ENCODE results near the gene KIF2A.
A peak's percentile ranks its signal among the peaks of the same experiment; 100 is the strongest.

KIF2A gene

GRCh38 chr5:62305715-62306322 is at the start of gene KIF2A:
TSS of gene KIF2A (plus strand) at chr5:62306206. CDS start at chr5:62306473, 267 bp downstream.
- DNase-seq (ENCODE audit: low read depth): peak; percentile 90

- no peak for DNase-seq (ENCODE audit: low read depth)
Observed at GRCh38 chr5:62257020-62257367, 49.0 kb upstream of the KIF2A start.

DNA sequence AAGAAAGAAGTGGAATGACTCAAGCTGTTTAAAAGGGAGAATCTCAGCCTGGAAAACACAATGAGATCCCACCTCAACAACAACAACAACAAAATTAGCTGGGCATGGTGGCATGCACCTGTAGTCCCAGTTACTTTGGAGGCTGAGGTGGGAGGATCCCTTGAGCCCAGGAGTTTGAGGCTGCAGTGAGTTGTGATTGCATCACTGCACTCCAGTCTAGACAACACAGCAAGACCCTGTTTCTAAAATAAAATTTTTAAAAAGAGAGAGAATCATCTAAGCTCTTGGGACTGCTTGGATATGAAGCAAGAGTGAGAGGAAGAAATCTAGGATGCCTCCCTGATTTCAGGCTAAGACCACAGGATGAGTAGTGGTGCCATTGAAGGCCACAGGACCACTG is 47.4 kb upstream of the KIF2A start:
- DNase-seq (ENCODE audit: low read depth): no peak

DNA sequence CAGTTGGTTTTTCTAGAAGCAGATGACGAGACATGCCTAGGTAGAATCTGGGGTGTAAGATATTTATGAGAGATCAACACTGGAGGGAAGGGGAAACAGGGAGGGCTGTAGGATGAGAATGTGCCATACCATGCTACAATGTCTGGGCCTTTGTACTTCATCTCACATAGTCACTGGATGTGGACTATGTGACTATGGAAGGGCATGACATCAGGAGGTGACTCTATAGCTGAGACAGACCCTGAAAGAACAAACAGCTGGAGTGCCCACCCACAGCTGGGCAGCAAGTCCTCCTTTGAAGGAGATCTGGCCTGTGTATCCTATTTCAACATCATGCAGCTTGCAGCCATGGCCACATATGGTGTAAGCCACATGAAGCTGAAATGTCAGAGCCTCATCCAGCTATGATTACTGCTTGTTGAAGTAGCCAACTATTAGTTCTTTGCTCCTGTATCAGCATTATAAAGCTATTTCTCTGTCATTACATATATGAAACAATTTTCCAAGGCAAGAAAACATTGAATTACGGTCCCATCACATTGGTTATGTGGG is 46.2 kb upstream of the KIF2A start:
- no peak for DNase-seq (ENCODE audit: low read depth)

DNA sequence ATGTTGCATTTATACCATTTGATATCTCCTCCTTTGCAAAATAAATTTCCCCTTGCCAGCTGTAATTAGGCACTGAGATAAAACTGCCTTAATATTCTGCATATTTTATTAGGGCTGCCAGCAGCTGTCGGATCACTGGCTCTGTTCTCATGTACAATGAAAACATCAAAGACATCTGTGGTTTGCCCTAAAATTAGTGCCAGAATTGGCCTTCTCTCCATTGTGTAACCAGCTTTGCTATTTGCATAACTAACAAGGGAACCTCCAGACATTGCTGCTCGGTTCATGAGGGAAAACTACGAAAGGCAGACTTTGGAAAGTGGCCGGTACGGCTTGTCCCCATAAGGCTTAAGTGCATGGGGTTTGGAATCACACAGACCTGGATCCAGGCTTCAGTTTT is 45.5 kb upstream of the KIF2A start:
- DNase-seq (ENCODE audit: low read depth): no peak

DNA sequence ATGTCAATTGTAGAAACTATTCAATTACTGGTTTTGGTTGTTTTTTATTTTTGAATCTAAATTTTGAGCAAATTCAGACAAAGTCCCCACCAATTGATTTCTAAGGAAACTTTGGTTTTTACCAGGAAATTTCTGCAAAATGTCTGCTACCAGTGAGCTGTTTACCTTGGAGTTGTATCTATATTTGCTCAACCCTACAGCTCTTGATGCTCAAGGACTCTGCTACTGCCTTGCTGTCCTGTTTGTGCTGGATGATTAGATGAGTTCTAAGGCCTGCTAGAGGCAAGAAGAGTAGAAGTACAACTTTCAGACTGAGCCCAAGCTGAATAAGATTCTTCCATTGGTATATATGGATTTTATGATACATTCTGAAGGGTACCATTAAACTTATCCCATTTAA is 42.6 kb upstream of the KIF2A start:
- no peak for DNase-seq (ENCODE audit: low read depth)

DNA sequence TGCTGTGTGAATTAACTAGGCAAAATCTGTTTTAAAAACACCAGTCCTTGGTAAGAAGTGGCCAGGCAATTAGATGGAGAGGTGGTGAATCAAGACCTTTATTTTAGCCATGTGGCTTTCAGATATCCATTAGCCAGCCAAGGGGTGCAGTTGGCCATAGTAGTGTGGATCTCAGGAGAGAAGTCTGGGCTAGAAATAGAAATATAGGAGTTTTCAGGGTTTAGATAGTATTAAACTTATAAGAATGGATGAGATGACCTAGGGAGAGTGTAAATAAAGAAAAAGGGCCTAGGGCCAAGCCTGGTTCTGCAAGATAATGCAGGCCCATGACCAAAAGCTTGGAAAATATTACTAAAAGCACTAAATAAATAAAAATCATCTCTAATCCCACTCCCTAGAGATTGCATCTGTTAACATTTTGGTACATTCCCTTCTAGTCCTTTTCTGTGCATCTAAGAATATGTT is 40.3 kb upstream of the KIF2A start:
- DNase-seq (ENCODE audit: low read depth): no peak

- no peak for DNase-seq (ENCODE audit: low read depth)
Observed at GRCh38 chr5:62266573-62266972, 39.4 kb upstream of the KIF2A start.

- no peak for DNase-seq (ENCODE audit: low read depth)
Observed at GRCh38 chr5:62268234-62268633, 37.8 kb upstream of the KIF2A start.

GRCh38 chr5:62268792-62269191 is 37.2 kb upstream of the KIF2A start:
- DNase-seq (ENCODE audit: low read depth): no peak

DNA sequence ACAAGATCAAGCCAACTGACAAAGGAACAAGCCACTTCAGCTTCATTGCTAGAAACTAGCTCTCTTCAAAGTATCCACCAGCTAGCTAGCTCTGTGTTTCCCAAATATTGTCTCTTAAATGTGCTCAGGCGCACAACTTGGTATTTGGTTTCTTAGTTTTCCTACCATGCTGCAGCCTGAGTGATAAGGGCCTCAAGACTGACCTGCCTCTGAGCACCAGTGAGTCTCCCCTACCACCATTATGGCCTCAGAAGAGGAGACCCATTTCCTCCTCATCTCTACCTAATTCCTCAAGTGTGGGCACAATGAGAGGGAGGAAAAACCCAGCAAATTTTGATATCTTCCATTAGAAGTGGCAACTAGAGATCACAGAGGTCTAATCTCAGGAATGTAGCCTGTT is 34.6 kb upstream of the KIF2A start:
- no peak for DNase-seq (ENCODE audit: low read depth)

GRCh38 chr5:62271870-62272269 is 34.1 kb upstream of the KIF2A start:
- no peak for DNase-seq (ENCODE audit: low read depth)

DNA sequence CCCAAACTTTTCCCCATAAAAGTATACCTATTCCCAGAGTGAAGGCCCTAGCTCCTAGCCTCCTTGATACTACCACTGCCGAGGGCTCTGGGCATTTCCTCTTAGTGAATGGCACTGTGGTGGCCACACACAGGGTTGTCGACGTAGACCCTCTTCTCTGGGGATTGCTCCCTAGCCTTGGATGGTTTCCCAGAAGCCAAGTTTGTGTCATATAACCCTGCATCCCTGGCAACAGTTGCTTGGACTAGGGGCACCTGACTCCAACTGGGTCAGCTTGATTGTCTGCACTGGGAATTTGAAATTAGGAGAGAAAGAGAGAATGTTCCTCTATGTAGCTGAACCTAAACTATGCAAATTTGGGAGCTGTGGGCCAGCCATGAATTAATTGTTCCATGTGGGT is 32.3 kb upstream of the KIF2A start:
- DNase-seq (ENCODE audit: low read depth): no peak

DNA sequence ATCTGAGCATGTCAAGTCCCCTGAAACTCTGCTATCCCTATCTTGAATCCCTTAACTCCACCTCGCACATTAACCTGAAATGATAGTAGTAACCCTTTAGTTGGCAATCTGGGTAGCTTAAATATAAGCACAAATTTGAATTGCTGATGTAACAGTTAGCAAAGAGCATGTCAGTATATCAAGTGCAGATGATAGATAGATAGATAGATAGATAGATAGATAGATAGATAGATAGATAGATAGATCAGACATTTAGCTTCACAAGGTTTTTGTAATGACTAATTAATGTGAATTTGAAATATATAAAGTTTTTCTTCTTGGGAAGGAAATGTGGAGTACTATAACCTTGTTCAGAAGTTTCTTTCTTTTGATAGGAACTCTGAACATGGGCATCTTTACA is 30.4 kb upstream of the KIF2A start:
- no peak for DNase-seq (ENCODE audit: low read depth)

DNA sequence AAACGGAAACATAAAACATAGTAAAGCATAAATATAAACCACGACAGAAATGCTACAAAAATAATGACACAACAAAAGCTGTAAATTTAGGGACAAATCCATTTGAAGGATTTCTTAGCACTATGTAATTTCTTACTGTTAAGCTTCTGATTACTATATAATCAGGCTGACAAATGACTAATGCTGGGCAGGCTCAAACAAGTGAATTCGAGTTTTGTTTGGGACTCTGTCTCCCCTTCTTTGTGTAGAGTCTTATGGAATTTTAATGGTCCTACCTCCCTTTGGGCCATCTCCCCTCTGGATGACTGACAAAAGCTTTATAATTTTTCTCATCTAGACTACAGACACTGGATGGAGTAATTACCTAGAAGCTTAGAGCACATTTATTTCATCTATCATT is 24.6 kb upstream of the KIF2A start:
- no peak for DNase-seq (ENCODE audit: low read depth)

DNA sequence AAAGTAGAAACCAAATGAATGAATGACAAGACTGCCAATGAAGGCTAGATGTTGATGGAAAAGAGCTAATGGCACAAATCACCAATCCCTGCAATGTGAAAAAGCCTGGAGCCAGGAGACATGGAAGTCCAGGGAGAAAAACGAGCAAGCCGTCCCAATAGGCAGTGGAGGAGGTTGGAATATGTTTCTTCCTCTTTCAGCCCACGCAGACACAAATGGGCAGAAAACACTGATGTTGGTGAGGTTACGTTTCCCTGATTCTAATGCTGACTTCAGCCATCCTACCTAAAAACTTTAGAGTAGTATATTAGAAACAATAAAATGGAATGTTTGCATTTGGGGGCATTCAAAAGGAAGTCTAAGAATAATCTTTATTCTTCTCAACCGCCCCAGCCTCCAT is 23.9 kb upstream of the KIF2A start:
- no peak for DNase-seq (ENCODE audit: low read depth)

GRCh38 chr5:62283005-62283404 is 23.0 kb upstream of the KIF2A start:
- no peak for DNase-seq (ENCODE audit: low read depth)

GRCh38 chr5:62283861-62284260 is 22.1 kb upstream of the KIF2A start:
- no peak for DNase-seq (ENCODE audit: low read depth)

- DNase-seq (ENCODE audit: low read depth): peak; percentile 49
Observed at GRCh38 chr5:62284946-62285891, 20.8 kb upstream of the KIF2A start.

DNA sequence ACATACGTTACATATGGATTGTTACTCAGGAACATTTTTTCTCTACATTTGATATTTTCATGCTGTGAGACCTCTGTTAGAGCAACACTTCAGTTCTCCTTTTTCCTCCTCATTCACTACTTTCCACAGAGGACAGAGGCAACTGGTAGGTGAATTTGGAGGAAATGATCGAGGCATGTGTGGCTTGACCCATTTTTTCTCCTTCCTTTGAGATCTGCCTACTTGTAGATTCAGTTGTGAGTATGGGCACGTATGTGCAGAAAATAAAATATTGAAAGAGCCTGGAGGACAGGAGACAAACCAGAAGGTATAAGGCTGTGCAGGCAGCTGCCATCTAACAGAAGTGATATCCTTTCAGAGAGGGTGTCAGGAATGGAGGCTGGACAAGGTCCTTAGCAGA is 19.2 kb upstream of the KIF2A start:
- DNase-seq (ENCODE audit: low read depth): no peak

DNA sequence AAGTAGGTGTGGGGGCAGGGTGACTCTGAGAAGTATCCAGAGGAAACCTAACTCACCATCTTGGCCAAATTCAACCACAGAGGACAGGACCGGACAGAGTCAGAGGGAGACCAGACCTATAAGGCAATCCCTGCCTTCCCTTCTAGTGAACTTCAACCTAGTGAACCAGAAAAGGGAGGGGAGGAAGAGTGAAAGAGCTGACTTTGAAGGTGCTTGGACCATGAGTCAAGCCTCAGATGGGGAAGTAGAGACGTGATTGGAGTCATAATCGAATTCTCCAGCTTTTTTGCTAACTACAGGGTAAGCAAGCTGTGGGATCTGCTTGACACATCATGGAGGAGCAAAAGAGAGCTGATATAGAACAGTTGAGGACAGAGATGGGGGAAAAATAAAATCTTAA is 18.8 kb upstream of the KIF2A start:
- no peak for DNase-seq (ENCODE audit: low read depth)

GRCh38 chr5:62288118-62288517 is 17.9 kb upstream of the KIF2A start:
- no peak for DNase-seq (ENCODE audit: low read depth)

DNA sequence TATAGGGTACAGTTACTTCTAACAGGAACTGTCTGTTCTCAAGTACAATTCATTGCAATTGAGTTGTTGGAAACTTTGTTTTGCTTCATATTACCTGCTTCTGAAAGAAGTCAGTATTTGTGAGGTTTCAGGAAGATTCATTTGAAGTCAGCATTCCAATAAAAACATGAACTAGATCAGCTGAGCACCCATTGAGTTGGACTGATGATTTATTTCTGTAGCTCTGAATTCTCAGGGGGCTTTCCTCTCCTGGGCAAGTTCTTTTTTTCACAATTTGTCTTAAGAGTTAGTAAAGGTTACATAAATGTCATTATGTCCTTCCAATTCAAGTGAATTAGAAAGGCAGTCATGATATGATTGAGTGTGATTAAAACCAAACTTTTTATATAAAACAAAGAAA is 16.2 kb upstream of the KIF2A start:
- DNase-seq (ENCODE audit: low read depth): no peak
